NB4 (cell line): ENCODE measurements around the gene CEP350.

ENCODE experiments used
- MYC ChIP-seq: IDR thresholded peaks from 2 replicates; pipeline ENCODE4 v1.6.1; 2011; ENCODE audit warnings: low read depth, low read length
- POLR2A ChIP-seq: IDR thresholded peaks from 2 replicates; pipeline ENCODE4 v1.6.1; 2011; ENCODE audit warnings: mild to moderate bottlenecking; ENCODE audit not compliant: insufficient read length; ENCODE audit errors: extremely low read depth
- TF ChIP-seq, protein P1 (sequence below): IDR thresholded peaks from one replicate; pipeline ENCODE4 v1.5.1; 2012; ENCODE audit warnings: low read depth, low read length
- TF ChIP-seq, protein P2 (sequence below): IDR thresholded peaks from 2 replicates; pipeline ENCODE4 v1.6.1; 2011; ENCODE audit warnings: low read depth, low read length

DNA sequence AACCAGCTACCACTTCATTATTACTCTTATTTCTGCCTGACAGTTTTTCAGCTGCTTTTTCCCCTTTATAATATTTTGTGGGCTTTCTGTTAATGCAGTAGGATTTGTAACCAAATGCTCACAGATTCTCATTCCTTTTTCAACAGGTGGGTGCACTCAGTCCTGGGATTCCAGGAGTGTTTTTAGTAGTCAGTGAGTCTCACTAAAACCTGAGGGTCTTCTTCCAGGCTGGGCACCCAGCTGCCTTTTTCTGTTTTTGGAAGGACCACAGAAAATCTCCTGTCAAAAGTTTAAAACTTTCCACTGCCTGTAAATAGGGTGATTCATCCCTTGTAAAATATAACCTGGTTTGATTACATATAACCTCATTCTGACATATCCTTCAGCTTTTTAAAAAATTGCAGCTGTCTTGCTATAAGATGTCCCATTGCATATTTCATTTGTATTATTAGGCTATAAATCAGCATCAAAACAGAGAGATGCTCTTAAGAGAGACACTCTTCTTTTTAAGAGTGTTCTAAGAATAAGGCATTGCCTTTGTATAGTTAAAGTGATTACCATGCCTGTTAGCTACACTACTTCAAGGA lies 16.8 kb upstream of the CEP350 start:
- TF ChIP-seq, protein P1, sequence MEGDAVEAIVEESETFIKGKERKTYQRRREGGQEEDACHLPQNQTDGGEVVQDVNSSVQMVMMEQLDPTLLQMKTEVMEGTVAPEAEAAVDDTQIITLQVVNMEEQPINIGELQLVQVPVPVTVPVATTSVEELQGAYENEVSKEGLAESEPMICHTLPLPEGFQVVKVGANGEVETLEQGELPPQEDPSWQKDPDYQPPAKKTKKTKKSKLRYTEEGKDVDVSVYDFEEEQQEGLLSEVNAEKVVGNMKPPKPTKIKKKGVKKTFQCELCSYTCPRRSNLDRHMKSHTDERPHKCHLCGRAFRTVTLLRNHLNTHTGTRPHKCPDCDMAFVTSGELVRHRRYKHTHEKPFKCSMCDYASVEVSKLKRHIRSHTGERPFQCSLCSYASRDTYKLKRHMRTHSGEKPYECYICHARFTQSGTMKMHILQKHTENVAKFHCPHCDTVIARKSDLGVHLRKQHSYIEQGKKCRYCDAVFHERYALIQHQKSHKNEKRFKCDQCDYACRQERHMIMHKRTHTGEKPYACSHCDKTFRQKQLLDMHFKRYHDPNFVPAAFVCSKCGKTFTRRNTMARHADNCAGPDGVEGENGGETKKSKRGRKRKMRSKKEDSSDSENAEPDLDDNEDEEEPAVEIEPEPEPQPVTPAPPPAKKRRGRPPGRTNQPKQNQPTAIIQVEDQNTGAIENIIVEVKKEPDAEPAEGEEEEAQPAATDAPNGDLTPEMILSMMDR: no peak
- no peak for TF ChIP-seq MYC
- TF ChIP-seq POLR2A: no peak
- TF ChIP-seq, protein P2, sequence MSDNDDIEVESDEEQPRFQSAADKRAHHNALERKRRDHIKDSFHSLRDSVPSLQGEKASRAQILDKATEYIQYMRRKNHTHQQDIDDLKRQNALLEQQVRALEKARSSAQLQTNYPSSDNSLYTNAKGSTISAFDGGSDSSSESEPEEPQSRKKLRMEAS: no peak
